ENCODE data around the gene TARP.

The TARP gene

GRCh38 chr7:38294926-38295325 lies 21.5 kb upstream of the TARP start:
- no peak overlapping the region for H3K4me3 ChIP-seq (ENCODE audit: control insufficient read depth, low read depth, low read length)
- no peak for TF ChIP-seq CTCF (IDR thresholded peaks at IDR 0.05; ENCODE audit: control insufficient read depth, insufficient read depth, low read depth, low read length, missing control alignments)
- DNase-seq (ENCODE audit: low read depth) = no peak

- H3K4me3 ChIP-seq (ENCODE audit: control insufficient read depth, low read depth, low read length) = no peak overlapping the region
- no peak for TF ChIP-seq CTCF (IDR thresholded peaks at IDR 0.05; ENCODE audit: control insufficient read depth, insufficient read depth, low read depth, low read length, missing control alignments)
- DNase-seq (ENCODE audit: low read depth) = no peak
These were observed 19.0 kb upstream of the TARP start for GRCh38 chr7:38292442-38292841.

GRCh38 chr7:38291650-38292049 lies 18.2 kb upstream of the TARP start:
- no peak for TF ChIP-seq CTCF (IDR thresholded peaks at IDR 0.05; ENCODE audit: control insufficient read depth, insufficient read depth, low read depth, low read length, missing control alignments)
- no peak for DNase-seq (ENCODE audit: low read depth)
- no peak overlapping the region for H3K4me3 ChIP-seq (ENCODE audit: control insufficient read depth, low read depth, low read length)

GRCh38 chr7:38291117-38291647 lies 17.7 kb upstream of the TARP start:
- no peak overlapping the region for H3K4me3 ChIP-seq (ENCODE audit: control insufficient read depth, low read depth, low read length)
- no peak for TF ChIP-seq CTCF (IDR thresholded peaks at IDR 0.05; ENCODE audit: control insufficient read depth, insufficient read depth, low read depth, low read length, missing control alignments)
- DNase-seq (ENCODE audit: low read depth) = no peak

- no peak for DNase-seq (ENCODE audit: low read depth)
- H3K4me3 ChIP-seq (ENCODE audit: control insufficient read depth, low read depth, low read length) = no peak overlapping the region
- no peak for TF ChIP-seq CTCF (IDR thresholded peaks at IDR 0.05; ENCODE audit: control insufficient read depth, insufficient read depth, low read depth, low read length, missing control alignments)
These were observed 11.1 kb upstream of the TARP start for GRCh38 chr7:38284553-38284952.

GRCh38 chr7:38283809-38284208 lies 10.4 kb upstream of the TARP start:
- H3K4me3 ChIP-seq (ENCODE audit: control insufficient read depth, low read depth, low read length) = no peak overlapping the region
- TF ChIP-seq CTCF (IDR thresholded peaks at IDR 0.05; ENCODE audit: control insufficient read depth, insufficient read depth, low read depth, low read length, missing control alignments) = no peak
- no peak for DNase-seq (ENCODE audit: low read depth)

- no peak for TF ChIP-seq CTCF (IDR thresholded peaks at IDR 0.05; ENCODE audit: control insufficient read depth, insufficient read depth, low read depth, low read length, missing control alignments)
- DNase-seq (ENCODE audit: low read depth) = no peak
- H3K4me3 ChIP-seq (ENCODE audit: control insufficient read depth, low read depth, low read length) = no peak overlapping the region
These were observed 9.7 kb upstream of the TARP start for GRCh38 chr7:38283107-38283506.
